ENCODE data around the gene REG1B. TPM values are rescaled to one million over a fixed set of nuclear protein-coding genes. Genes with fewer than 3 reads are reported as not detected.

The REG1B gene
- total and polyA plus RNA-seq, 9 of the 15 experiments (the other 6 are each of a cell fraction or from before 2014, with no cell fraction given): 0.15 to 2.0 TPM; not detected in 7

DNA sequence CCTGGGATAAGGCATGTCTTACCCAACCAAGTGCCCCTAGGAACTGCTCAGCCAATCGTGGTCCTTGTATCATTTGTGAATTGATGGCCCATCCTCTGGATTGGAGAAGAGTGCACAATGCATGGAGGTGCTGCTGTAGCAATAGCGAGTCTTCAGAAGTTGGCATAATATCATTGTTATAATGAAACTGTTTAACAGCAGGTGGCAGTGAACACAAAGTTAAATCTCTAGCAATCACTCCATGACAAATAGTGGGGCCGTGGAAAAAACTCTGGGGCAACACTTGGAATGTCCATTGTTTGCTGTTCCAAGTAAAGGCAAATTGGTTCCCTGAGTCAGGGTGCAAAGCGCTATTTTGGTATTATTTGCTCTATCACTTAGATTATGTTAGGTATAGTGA, 43.9 kb upstream of the REG1B start (continued):
- TF ChIP-seq ZNF398 (CRISPR knock-in tag; IDR thresholded peaks at IDR 0.05): no peak
- no peak for TF ChIP-seq MAZ (CRISPR knock-in tag; conservative IDR thresholded peaks at IDR 0.05 in 1 of 2, IDR thresholded peaks at IDR 0.05 in 1 of 2)
- TF ChIP-seq NFATC3 (IDR thresholded peaks at IDR 0.05): no peak
- no peak for TF ChIP-seq ZNF282 (CRISPR knock-in tag; IDR thresholded peaks at IDR 0.05)

GRCh38 chr2:79129804-79130203, 42.0 kb upstream of the REG1B start:
- intact Hi-C loops (cut with micrococcal nuclease) (no loop called here), in situ Hi-C loops (cut with MboI) (no loop called here)
- no peaks in the 10 kb centered on the region for H4K20me1 ChIP-seq (replicated peaks; ENCODE audit: control insufficient read depth, insufficient read depth, low read length)
- no peaks in the 10 kb centered on the region for H3K36me3 ChIP-seq (ENCODE audit: control insufficient read depth, insufficient read depth, low read length)
- no peak overlapping the region for H3K4me3 ChIP-seq
- no peak overlapping the region for H3K4me2 ChIP-seq (ENCODE audit: insufficient read depth, low read length)
- POLR2A ChIA-PET: no interaction called here
- no TSS peak for BruUV-seq (replicated peaks)
- H3K9ac ChIP-seq (ENCODE audit: insufficient read depth in 1 of 2, low read depth in 2 of 2, low read length in 2 of 2): no peak overlapping the region
- H3K27me3 ChIP-seq (ENCODE audit: control insufficient read depth in 2 of 2, insufficient read depth in 2 of 2, low read length in 2 of 2): no peaks in the 10 kb centered on the region
- H2AFZ ChIP-seq (ENCODE audit: low read depth, low read length): no peak overlapping the region
- FAIRE-seq (no peak), ATAC-seq (no peak), DNase-seq (ENCODE audit: extremely low read depth in 1 of 4, low spot score in 3 of 4) (no peak)
- CTCF ChIA-PET (ENCODE audit: low intra/inter-chr PET ratio): no interaction called here
- H3K9me3 ChIP-seq (replicated peaks; ENCODE audit: control insufficient read depth, insufficient read depth, low read depth, low read length): no peaks in the 10 kb centered on the region
- no peaks in the 10 kb centered on the region for H3K4me1 ChIP-seq (replicated peaks in 1 of 2; ENCODE audit: control insufficient read depth in 2 of 2, insufficient read depth in 2 of 2, low read length in 2 of 2)
- H3K27ac ChIP-seq (ENCODE audit: extremely low read depth, low read depth, low read length): no peak overlapping the region
- H3K9me1 ChIP-seq (ENCODE audit: control insufficient read depth, insufficient read depth, low read length): no peaks in the 10 kb centered on the region
- H3K79me2 ChIP-seq (ENCODE audit: control insufficient read depth, insufficient read depth, low read length): no peaks in the 10 kb centered on the region
- TF ChIP-seq POLR2AphosphoS2 (IDR thresholded peaks at IDR 0.05; ENCODE audit: low read length) (no peak), IRF1 (CRISPR knock-in tag; IDR thresholded peaks at IDR 0.05; ENCODE audit: borderline replicate concordance) (no peak), GABPB2 (CRISPR knock-in tag; conservative IDR thresholded peaks at IDR 0.05) (no peak), CHD1 (IDR thresholded peaks at IDR 0.05; ENCODE audit: low read length) (no peak), E2F4 (CRISPR knock-in tag; IDR thresholded peaks at IDR 0.05; ENCODE audit: low read depth) (no peak)
- TF ChIP-seq, protein P1, sequence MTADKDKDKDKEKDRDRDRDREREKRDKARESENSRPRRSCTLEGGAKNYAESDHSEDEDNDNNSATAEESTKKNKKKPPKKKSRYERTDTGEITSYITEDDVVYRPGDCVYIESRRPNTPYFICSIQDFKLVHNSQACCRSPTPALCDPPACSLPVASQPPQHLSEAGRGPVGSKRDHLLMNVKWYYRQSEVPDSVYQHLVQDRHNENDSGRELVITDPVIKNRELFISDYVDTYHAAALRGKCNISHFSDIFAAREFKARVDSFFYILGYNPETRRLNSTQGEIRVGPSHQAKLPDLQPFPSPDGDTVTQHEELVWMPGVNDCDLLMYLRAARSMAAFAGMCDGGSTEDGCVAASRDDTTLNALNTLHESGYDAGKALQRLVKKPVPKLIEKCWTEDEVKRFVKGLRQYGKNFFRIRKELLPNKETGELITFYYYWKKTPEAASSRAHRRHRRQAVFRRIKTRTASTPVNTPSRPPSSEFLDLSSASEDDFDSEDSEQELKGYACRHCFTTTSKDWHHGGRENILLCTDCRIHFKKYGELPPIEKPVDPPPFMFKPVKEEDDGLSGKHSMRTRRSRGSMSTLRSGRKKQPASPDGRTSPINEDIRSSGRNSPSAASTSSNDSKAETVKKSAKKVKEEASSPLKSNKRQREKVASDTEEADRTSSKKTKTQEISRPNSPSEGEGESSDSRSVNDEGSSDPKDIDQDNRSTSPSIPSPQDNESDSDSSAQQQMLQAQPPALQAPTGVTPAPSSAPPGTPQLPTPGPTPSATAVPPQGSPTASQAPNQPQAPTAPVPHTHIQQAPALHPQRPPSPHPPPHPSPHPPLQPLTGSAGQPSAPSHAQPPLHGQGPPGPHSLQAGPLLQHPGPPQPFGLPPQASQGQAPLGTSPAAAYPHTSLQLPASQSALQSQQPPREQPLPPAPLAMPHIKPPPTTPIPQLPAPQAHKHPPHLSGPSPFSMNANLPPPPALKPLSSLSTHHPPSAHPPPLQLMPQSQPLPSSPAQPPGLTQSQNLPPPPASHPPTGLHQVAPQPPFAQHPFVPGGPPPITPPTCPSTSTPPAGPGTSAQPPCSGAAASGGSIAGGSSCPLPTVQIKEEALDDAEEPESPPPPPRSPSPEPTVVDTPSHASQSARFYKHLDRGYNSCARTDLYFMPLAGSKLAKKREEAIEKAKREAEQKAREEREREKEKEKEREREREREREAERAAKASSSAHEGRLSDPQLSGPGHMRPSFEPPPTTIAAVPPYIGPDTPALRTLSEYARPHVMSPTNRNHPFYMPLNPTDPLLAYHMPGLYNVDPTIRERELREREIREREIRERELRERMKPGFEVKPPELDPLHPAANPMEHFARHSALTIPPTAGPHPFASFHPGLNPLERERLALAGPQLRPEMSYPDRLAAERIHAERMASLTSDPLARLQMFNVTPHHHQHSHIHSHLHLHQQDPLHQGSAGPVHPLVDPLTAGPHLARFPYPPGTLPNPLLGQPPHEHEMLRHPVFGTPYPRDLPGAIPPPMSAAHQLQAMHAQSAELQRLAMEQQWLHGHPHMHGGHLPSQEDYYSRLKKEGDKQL (CRISPR knock-in tag; IDR thresholded peaks at IDR 0.05; ENCODE audit: borderline replicate concordance): no peak

Data from K562 (cell line).